Activated CD4-positive, alpha-beta memory T cell treated with anti-CD3 and anti-CD28 coated beads for 36 hours (primary cell): ENCODE results near the gene ANAPC1. TPM values are rescaled to one million over a fixed set of nuclear protein-coding genes. Genes with fewer than 3 reads are reported as not detected.
"Not testable (repeated sequence)": the region's sequence is repeated elsewhere in the genome, so short reads cannot be mapped to it uniquely, and the experiment has no call there.

Experiments
- CTCF ChIA-PET: fragments of 350-600 bp; sonication (Branson Sonifier 250); formaldehyde crosslinking; loops from one replicate; lab custom pipeline; 2021; ENCODE audit warnings: antibody characterized with exemption, inconsistent platforms; lab: Charles Lee
- POLR2A ChIA-PET: fragments of 350-600 bp; sonication (Branson Sonifier 250); formaldehyde crosslinking; loops from one replicate; lab custom pipeline; 2021; ENCODE audit warnings: antibody characterized with exemption; lab: Charles Lee
- DNase-seq: peaks from one replicate; pipeline ENCODE4 v3.0.0-alpha.2; 2020
- H3K27ac Mint-ChIP-seq: one replicate; pipeline ENCODE4 v1.8.0; 2021; ENCODE audit warnings: mixed read lengths
- H3K27me3 Mint-ChIP-seq: one replicate; pipeline ENCODE4 v1.8.0; 2021; ENCODE audit warnings: mixed read lengths
- H3K36me3 Mint-ChIP-seq: one replicate; pipeline ENCODE4 v1.8.0; 2021; ENCODE audit warnings: mixed read lengths
- H3K4me1 Mint-ChIP-seq: one replicate; pipeline ENCODE4 v1.8.0; 2021; ENCODE audit warnings: low read depth, mixed read lengths
- H3K4me3 Mint-ChIP-seq: one replicate; pipeline ENCODE4 v1.8.0; 2021; ENCODE audit warnings: mild to moderate bottlenecking, mixed read lengths
- H3K9me3 Mint-ChIP-seq: one replicate; pipeline ENCODE4 v1.8.0; 2021; ENCODE audit warnings: mixed read lengths
- intact Hi-C: fragments of 100-400 bp; cut with micrococcal nuclease; formaldehyde crosslinking; loops from one replicate; pipeline ENCODE4 v1.15.1; 2023
- total RNA-seq, 2 experiments: library from RNA; stranded (reverse); gene quantifications; one replicate each; pipeline ENCODE4 v1.2.3, GENCODE V29; 2021

Gene ANAPC1
- total RNA-seq, 2 experiments from 2014 or later = 88.8 to 90.2 TPM

DNA sequence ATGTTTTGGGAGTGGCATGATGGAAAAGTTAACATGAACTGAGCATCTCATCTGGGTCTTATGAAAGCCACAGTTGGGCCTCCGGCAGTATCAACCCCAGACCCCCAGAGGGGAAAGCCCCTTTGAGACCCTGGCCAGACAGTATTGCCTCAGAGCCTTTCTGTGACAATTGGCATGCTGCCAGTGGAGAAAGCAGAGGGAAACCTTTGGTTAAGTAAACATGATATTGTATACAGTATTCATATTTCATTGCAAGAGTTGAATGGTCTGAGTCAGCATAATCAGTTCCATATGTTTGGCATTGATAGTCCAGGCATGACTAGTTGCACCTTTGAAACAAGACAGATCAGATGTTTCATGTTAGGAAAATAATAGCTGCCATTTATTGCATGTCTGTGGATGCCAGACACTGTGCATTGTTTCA is 34.4 kb upstream of the ANAPC1 start:
- no peaks in the 10 kb centered on the region for H3K27me3 Mint-ChIP-seq
- DNase-seq = no peak
- intact Hi-C loops = no loop called here
- H3K9me3 Mint-ChIP-seq = no peaks in the 10 kb centered on the region
- CTCF ChIA-PET = interaction anchor here (1.0 kb wide), 1 partner anchor 37 kb away, joined by 4 read pairs; no protein-coding TSS in a partner anchor
- H3K4me3 Mint-ChIP-seq = no peak overlapping the region
- H3K27ac Mint-ChIP-seq = no peak overlapping the region
- H3K36me3 Mint-ChIP-seq = no peaks in the 10 kb centered on the region
- H3K4me1 Mint-ChIP-seq = no peaks in the 10 kb centered on the region
- POLR2A ChIA-PET = no interaction called here

DNA sequence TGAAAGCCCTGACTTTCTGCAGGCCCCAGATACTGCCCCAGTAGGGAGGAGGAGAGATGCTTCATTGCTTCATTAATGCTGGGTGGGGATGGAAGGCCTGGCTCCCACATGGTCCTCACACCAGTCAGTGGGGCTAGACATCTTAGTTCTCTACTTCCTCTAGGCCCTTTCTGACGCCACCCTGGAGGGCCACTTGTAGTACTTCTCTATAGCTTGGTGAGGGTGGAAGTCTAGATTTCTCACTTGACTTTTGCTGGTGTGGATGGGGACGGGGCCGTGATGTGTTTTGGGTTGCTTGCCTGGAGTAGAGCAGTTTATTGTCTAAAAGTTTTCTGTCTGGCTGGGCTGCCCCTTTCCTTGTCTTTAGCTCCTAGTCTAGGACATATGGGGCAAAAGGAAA is 33.1 kb upstream of the ANAPC1 start:
- no peaks in the 10 kb centered on the region for H3K36me3 Mint-ChIP-seq
- DNase-seq = no peak
- no peak overlapping the region for H3K27ac Mint-ChIP-seq
- H3K4me3 Mint-ChIP-seq = no peak overlapping the region
- no peaks in the 10 kb centered on the region for H3K4me1 Mint-ChIP-seq
- intact Hi-C loops = no loop called here
- ChIA-PET POLR2A (no interaction called here), CTCF (no interaction called here)
- H3K27me3 Mint-ChIP-seq = no peaks in the 10 kb centered on the region
- H3K9me3 Mint-ChIP-seq = no peaks in the 10 kb centered on the region

DNA sequence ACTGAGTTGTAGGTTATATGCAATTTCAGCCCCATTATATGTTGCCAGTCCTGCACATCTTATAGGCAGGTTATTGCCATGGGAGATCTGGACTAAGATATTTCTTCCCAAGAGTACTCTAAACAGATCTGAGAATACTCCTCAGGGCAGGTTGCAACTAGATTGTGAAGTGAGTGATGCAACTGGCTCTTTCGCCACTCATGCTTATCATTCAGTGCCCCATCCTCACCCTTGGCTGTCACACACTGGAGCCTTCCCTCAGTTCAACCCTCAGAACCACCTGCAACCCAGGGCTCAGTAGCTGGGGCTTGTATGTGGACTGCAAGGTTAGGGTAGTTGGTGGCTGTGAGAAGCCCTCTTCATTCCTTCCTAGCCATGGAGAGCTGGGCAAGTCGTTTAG is 28.6 kb upstream of the ANAPC1 start:
- intact Hi-C loops = no loop called here
- H3K4me1 Mint-ChIP-seq = no peaks in the 10 kb centered on the region
- no peak overlapping the region for H3K4me3 Mint-ChIP-seq
- no peaks in the 10 kb centered on the region for H3K36me3 Mint-ChIP-seq
- no peak for DNase-seq
- CTCF ChIA-PET = no interaction called here
- no peaks in the 10 kb centered on the region for H3K9me3 Mint-ChIP-seq
- H3K27me3 Mint-ChIP-seq = peaks cover 1% of the 10 kb centered on the region
- no peak overlapping the region for H3K27ac Mint-ChIP-seq
- POLR2A ChIA-PET = no interaction called here

DNA sequence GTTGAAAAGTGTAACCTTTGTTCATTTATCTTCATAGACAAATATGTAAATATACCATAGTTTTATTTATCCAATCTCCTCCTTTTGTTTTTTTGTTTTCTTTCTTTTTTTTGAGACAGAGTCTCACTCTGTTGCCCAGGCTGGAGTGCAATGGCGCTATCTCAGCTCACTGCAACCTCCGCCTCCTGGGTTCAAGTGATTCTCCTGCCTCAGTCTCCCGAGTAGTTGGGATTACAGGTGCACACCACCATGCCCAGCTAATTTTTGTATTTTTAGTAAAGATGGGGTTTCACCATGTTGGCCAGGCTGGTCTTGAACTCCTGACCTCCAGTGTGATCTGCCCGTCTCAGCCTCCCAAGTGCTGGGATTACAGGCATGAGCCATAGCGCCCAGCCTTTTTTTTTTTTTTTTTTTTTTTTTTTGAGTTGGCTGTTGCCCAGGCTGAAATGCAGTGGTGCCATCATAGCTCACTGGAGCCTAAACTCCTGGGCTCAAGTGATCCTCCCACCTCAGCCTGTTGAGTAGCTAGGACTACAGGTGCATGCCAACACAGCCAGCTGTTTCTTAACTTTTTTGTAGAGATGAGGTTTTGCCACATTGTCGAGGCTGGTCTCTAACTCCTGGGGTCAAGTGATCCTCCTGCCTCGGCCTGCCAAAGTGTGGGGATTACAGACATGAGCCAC is 27.4 kb upstream of the ANAPC1 start:
- H3K27ac Mint-ChIP-seq, intact Hi-C loops, H3K27me3 Mint-ChIP-seq, H3K4me1 Mint-ChIP-seq, H3K9me3 Mint-ChIP-seq, POLR2A ChIA-PET, DNase-seq, CTCF ChIA-PET, H3K4me3 Mint-ChIP-seq, H3K36me3 Mint-ChIP-seq: not testable (repeated sequence)

DNA sequence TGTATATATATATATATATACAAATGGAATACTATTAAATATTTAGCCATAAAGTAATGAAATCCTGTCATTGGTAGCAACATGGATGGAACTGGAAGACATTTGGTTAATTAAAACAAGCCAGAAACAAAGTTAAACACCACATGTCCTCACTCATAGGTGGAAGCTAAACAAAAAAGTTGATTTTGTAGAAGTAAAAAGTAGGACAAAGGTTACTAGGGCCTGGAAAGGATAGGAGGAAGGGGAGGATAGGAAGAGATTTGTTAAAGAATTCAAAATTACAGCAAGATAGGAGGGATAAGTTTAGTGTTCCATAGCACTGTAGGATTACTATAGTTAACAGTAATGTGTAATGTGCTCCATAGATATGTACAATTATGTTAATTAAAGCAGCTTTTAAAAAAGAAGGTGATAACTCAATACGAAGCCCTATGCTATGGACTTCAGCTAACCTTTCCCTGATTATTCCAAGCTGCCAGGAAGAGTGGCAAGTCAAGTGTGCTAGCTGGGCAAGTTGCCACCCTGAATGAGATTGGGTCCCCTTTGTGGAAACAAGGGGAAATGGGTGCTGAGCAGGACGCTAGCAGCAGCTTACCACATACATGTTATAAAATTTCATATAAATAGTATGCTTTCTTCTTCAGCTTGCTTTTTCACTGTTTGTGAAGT is 26.8 kb upstream of the ANAPC1 start:
- POLR2A ChIA-PET = no interaction called here

DNA sequence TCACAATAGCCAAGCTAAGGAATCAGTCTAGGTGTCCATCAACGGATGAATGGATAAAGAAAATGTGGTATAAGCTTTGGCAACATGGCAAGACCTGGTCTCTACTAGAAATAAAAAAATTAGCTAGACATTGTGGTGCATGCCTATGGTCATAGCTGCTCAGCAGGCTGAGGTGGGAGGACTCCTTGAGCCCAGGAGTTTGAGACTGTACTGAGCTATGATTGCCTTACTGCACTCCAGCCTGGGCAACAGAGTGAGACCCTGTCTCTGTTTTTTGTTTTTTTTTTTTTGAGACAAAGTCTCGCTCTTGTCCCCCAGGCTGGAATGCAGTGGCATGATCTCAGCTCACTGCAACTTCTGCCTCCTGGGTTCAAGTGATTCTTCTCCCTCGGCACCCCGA is 26.0 kb upstream of the ANAPC1 start:
- H3K27ac Mint-ChIP-seq, DNase-seq, POLR2A ChIA-PET, H3K36me3 Mint-ChIP-seq, H3K9me3 Mint-ChIP-seq, H3K4me3 Mint-ChIP-seq, H3K27me3 Mint-ChIP-seq, intact Hi-C loops: not testable (repeated sequence)
- CTCF ChIA-PET = interaction anchor here (0.6 kb wide), 1 partner anchor 208 kb away, joined by 3 read pairs; no protein-coding TSS in a partner anchor
- H3K4me1 Mint-ChIP-seq = peaks cover 11% of the 10 kb centered on the region

More for the DNA sequence above, 26.8 kb upstream of the ANAPC1 start:
- no peaks in the 10 kb centered on the region for H3K36me3 Mint-ChIP-seq
- CTCF ChIA-PET = no interaction called here
- peaks cover 11% of the 10 kb centered on the region for H3K4me1 Mint-ChIP-seq
- intact Hi-C loops = no loop called here
- DNase-seq = no peak
- no peaks in the 10 kb centered on the region for H3K9me3 Mint-ChIP-seq
- no peak overlapping the region for H3K27ac Mint-ChIP-seq
- peaks cover 1% of the 10 kb centered on the region for H3K27me3 Mint-ChIP-seq
- no peak overlapping the region for H3K4me3 Mint-ChIP-seq

DNA sequence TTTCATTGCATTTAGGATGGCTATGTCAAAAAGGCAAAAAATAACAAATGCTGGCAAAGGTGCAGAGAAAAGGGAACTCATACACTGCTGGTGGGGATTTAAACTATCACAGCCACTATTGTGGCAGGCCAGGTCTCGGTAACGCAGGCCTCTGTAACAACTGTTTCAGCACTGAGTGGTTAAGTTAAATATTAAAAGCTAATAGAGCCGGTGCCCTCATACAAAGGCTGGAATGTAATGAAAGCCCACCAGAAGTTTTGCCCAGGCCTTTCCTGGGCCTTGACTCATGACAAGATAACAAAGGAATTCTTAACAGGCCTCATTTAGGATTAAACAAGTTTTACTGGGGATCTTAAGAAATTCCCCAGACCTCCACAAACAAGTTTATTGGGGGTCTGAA is 25.1 kb upstream of the ANAPC1 start:
- no peak overlapping the region for H3K27ac Mint-ChIP-seq
- no peaks in the 10 kb centered on the region for H3K36me3 Mint-ChIP-seq
- DNase-seq = no peak
- POLR2A ChIA-PET = no interaction called here
- no peak overlapping the region for H3K4me3 Mint-ChIP-seq
- H3K27me3 Mint-ChIP-seq = peaks cover 1% of the 10 kb centered on the region
- intact Hi-C loops = no loop called here
- no peaks in the 10 kb centered on the region for H3K9me3 Mint-ChIP-seq
- CTCF ChIA-PET = interaction anchor here (1.6 kb wide), 1 partner anchor 11 kb away, joined by 6 read pairs; no protein-coding TSS in a partner anchor
- peaks cover 11% of the 10 kb centered on the region for H3K4me1 Mint-ChIP-seq

DNA sequence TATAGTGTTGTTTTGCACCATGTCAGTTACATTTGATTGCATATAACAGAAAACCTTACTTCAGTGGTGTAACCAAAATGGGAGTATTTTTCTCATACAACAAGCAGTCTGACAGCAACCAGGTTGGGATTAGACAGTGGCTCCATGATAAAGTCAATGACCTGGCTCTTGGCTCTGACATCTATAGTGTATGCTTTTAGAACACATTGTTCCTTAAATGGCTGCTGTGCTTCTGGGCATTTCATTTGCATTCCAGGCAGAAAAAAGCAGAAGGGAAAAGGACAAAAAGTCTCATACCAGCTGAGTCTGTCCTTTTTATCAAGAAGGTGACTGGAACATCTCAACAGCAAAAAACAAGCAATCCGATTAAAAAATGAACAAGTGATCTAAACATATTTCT is 24.6 kb upstream of the ANAPC1 start:
- DNase-seq = no peak
- Mint-ChIP-seq H3K4me1 (peaks cover 11% of the 10 kb centered on the region), H3K27me3 (peaks cover 1% of the 10 kb centered on the region), H3K36me3 (no peaks in the 10 kb centered on the region), H3K4me3 (no peak overlapping the region), H3K9me3 (no peaks in the 10 kb centered on the region), H3K27ac (no peak overlapping the region)
- POLR2A ChIA-PET = no interaction called here
- intact Hi-C loops = no loop called here
- CTCF ChIA-PET = interaction anchor here (0.7 to 1.6 kb wide), 3 partner anchors 11 to 21 kb away, joined by 3 to 6 read pairs (median 4); no protein-coding TSS in a partner anchor

DNA sequence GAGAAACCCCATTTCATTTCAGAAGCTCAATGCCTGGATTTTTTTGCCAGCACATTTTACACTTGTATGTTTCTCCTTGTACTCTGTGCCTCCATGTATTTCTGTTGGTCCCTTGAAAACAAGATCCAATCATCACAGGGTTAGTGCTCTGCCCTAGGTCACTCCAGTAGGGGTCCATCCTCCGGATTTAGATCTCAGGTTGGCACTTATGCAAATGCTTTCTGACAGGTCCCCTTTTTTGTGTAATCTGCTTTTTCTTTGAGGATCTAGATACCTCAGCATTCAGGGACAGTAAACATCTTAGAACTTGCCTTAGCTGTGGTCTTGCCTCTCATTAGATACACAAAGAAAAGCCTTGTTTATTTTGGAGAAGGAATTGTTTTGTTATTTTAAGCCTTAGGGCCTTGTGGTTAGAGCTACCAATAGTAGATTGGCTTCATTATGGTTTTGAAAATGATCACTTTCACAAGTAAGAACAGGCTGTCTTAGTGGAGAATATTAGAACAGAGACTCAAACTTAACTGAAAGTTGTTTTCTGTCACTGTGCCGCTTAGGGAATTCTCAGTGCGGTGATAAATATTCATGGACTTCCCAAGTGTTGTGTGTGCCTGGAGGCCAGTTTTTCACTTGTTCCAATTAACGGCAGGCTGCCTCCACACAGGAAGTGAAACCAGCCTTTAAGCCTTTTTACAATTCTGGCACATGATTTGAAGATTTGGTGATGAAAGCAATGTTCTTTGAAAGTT is 22.2 kb upstream of the ANAPC1 start:
- CTCF ChIA-PET = interaction anchor here (0.5 to 1.4 kb wide), 4 partner anchors 10 to 143 kb away, joined by 3 to 4 read pairs (median 3); no protein-coding TSS in a partner anchor
- Mint-ChIP-seq H3K27me3 (peaks cover 1% of the 10 kb centered on the region), H3K4me3 (no peak overlapping the region), H3K4me1 (peaks cover 11% of the 10 kb centered on the region), H3K36me3 (no peaks in the 10 kb centered on the region), H3K27ac (no peak overlapping the region), H3K9me3 (no peaks in the 10 kb centered on the region)
- DNase-seq = no peak
- intact Hi-C loops = no loop called here
- POLR2A ChIA-PET = interaction anchor here (1.3 kb wide), 1 partner anchor 23 kb away, joined by 3 read pairs; no protein-coding TSS in a partner anchor

DNA sequence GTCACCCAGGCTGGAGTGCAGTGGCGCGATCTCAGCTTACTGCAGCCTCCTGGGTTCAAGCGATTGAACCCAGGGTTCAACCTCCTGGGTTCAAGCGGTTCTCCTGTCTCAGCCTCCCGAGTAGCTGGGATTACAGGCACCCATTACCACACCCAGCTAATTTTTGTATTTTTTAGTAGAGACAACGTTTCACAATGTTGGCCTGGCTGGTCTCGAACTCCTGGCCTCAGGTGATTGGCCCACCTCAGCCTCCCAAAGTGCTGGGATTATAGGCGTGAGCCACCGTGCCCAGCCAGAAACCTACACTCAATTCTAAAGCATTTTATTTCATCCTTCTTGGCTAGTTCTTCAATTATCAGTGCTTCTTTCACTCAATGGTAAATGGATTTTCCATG is 21.5 kb upstream of the ANAPC1 start:
- H3K4me3 Mint-ChIP-seq, intact Hi-C loops, H3K27me3 Mint-ChIP-seq, H3K27ac Mint-ChIP-seq, POLR2A ChIA-PET, DNase-seq, H3K9me3 Mint-ChIP-seq, H3K36me3 Mint-ChIP-seq: not testable (repeated sequence)
- peaks cover 11% of the 10 kb centered on the region for H3K4me1 Mint-ChIP-seq
- CTCF ChIA-PET = interaction anchor here (0.5 to 0.7 kb wide), 2 partner anchors 9 to 17 kb away, joined by 3 read pairs; no protein-coding TSS in a partner anchor

DNA sequence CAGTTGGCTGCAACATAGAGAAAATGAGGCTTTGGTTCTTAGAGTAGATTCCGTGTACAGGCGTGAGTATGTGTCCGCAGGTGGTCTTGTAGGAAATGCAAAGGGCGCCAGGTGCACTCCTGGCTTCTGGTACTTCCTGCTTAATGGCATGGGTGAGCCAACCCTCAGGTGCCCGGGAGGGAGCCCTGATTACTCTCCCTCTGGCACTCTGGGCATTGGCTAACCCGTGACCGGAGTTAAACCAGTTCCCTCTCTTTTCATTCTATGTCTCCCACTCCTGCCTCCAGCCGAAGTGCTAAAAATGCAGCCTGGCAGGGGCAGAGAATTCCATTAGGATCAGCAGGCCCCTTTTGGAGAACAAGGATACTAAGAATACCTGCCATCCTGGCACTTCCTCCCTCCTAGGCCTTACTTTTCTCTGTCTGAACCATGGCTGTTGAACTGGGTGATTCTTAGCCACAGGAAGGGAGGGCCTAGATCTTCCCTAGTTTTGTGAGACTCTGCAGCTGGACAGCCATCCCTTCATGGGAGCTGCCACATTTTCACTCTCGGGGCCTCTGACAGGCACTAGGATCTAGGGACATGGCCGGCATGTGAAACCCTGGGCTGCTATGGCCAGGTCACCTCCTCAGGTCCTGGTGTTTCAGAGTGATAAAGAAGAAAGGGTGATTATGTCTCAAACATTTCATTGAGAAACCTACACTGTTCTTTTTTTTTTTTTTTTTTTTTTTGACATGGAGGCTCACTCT is 20.9 kb upstream of the ANAPC1 start:
- ChIA-PET POLR2A (no interaction called here), CTCF (interaction anchor here (0.7 kb wide), 1 partner anchor 9 kb away, joined by 3 read pairs; no protein-coding TSS in a partner anchor)
- intact Hi-C loops = no loop called here
- Mint-ChIP-seq H3K36me3 (no peaks in the 10 kb centered on the region), H3K9me3 (no peaks in the 10 kb centered on the region), H3K4me3 (no peak overlapping the region), H3K27me3 (peaks cover 6% of the 10 kb centered on the region), H3K4me1 (peaks cover 11% of the 10 kb centered on the region), H3K27ac (no peak overlapping the region)
- no peak for DNase-seq
